Measurements from ENCODE around the gene TVP23B. TPM values are rescaled to one million over a fixed set of nuclear protein-coding genes. Genes with fewer than 3 reads are reported as not detected.
"Not testable (repeated sequence)": the region's sequence is repeated elsewhere in the genome, so short reads cannot be mapped to it uniquely, and the experiment has no call there.

TVP23B gene
- total and polyA plus RNA-seq, 2 donors from 2014 or later, result 20.9 to 35.3 TPM

GRCh38 chr17:18760221-18760620 is 20.8 kb upstream of the TVP23B start:
- FAIRE-seq; DNase-seq; H3K4me3 ChIP-seq (ENCODE audit: low read length in 3 of 3); H3K36me3 ChIP-seq (ENCODE audit: control insufficient read depth in 2 of 3, insufficient read depth in 3 of 3, low read length in 3 of 3); H3K27ac ChIP-seq (ENCODE audit: low read depth in 2 of 2, low read length in 2 of 2); H3K27me3 ChIP-seq (ENCODE audit: control insufficient read depth, insufficient read depth, low read length); H3K9ac ChIP-seq (ENCODE audit: low read length in 3 of 3); H3K9me3 ChIP-seq (ENCODE audit: control insufficient read depth in 2 of 3, insufficient read depth in 1 of 3, low read length in 3 of 3); intact Hi-C loops (cut with DNase I); H3K4me1 ChIP-seq (ENCODE audit: control insufficient read depth in 2 of 3, insufficient read depth in 2 of 3, low read depth in 1 of 3, low read length in 3 of 3): not testable (repeated sequence)

- H3K36me3 ChIP-seq (ENCODE audit: control insufficient read depth in 2 of 3, insufficient read depth in 3 of 3, low read length in 3 of 3); H3K9ac ChIP-seq (ENCODE audit: low read length in 3 of 3); H3K27ac ChIP-seq (ENCODE audit: low read depth in 2 of 2, low read length in 2 of 2); intact Hi-C loops (cut with DNase I); H3K9me3 ChIP-seq (ENCODE audit: control insufficient read depth in 2 of 3, insufficient read depth in 1 of 3, low read length in 3 of 3); DNase-seq; H3K4me1 ChIP-seq (ENCODE audit: control insufficient read depth in 2 of 3, insufficient read depth in 2 of 3, low read depth in 1 of 3, low read length in 3 of 3); H3K4me3 ChIP-seq (ENCODE audit: low read length in 3 of 3); H3K27me3 ChIP-seq (ENCODE audit: control insufficient read depth, insufficient read depth, low read length); FAIRE-seq: not testable (repeated sequence)
Observed at GRCh38 chr17:18770572-18770971, 10.4 kb upstream of the TVP23B start.

GRCh38 chr17:18771066-18771465 is 9.9 kb upstream of the TVP23B start:
- FAIRE-seq; H3K4me3 ChIP-seq (ENCODE audit: low read length in 3 of 3); H3K36me3 ChIP-seq (ENCODE audit: control insufficient read depth in 2 of 3, insufficient read depth in 3 of 3, low read length in 3 of 3); H3K27me3 ChIP-seq (ENCODE audit: control insufficient read depth, insufficient read depth, low read length); H3K9ac ChIP-seq (ENCODE audit: low read length in 3 of 3); H3K9me3 ChIP-seq (ENCODE audit: control insufficient read depth in 2 of 3, insufficient read depth in 1 of 3, low read length in 3 of 3); H3K4me1 ChIP-seq (ENCODE audit: control insufficient read depth in 2 of 3, insufficient read depth in 2 of 3, low read depth in 1 of 3, low read length in 3 of 3); intact Hi-C loops (cut with DNase I); H3K27ac ChIP-seq (ENCODE audit: low read depth in 2 of 2, low read length in 2 of 2): not testable (repeated sequence)
- DNase-seq, result peak in 2 of 5 donors; percentile 43 to 62

- FAIRE-seq (no peak), DNase-seq (no peak)
- Histone ChIP-seq H3K36me3 (ENCODE audit: control insufficient read depth in 2 of 3, insufficient read depth in 3 of 3, low read length in 3 of 3) (no peaks in the 10 kb centered on the region), H3K27ac (ENCODE audit: low read depth in 2 of 2, low read length in 2 of 2) (no peak overlapping the region), H3K9me3 (ENCODE audit: control insufficient read depth in 2 of 3, insufficient read depth in 1 of 3, low read length in 3 of 3) (peaks cover 0 to 1% (median 0%) of the 10 kb centered on the region in 3 donors), H3K4me1 (ENCODE audit: control insufficient read depth in 2 of 3, insufficient read depth in 2 of 3, low read depth in 1 of 3, low read length in 3 of 3) (no peaks in the 10 kb centered on the region), H3K4me3 (ENCODE audit: low read length in 3 of 3) (no peak overlapping the region), H3K9ac (ENCODE audit: low read length in 3 of 3) (no peak overlapping the region), H3K27me3 (ENCODE audit: control insufficient read depth, insufficient read depth, low read length) (no peaks in the 10 kb centered on the region)
- intact Hi-C loops (cut with DNase I), result no loop called here
- no peak for TF ChIP-seq CTCF (IDR thresholded peaks at IDR 0.05; ENCODE audit: borderline replicate concordance, extremely low read depth, insufficient read depth)
Observed at GRCh38 chr17:18772471-18772870, 8.5 kb upstream of the TVP23B start.

GRCh38 chr17:18781805-18782204 is 822 bp downstream of the TVP23B start:
- H3K9ac ChIP-seq (ENCODE audit: low read length in 3 of 3); H3K27ac ChIP-seq (ENCODE audit: low read depth in 2 of 2, low read length in 2 of 2); DNase-seq; H3K9me3 ChIP-seq (ENCODE audit: control insufficient read depth in 2 of 3, insufficient read depth in 1 of 3, low read length in 3 of 3); H3K27me3 ChIP-seq (ENCODE audit: control insufficient read depth, insufficient read depth, low read length); intact Hi-C loops (cut with DNase I); H3K36me3 ChIP-seq (ENCODE audit: control insufficient read depth in 2 of 3, insufficient read depth in 3 of 3, low read length in 3 of 3); FAIRE-seq; H3K4me1 ChIP-seq (ENCODE audit: control insufficient read depth in 2 of 3, insufficient read depth in 2 of 3, low read depth in 1 of 3, low read length in 3 of 3): not testable (repeated sequence)
- H3K4me3 ChIP-seq (ENCODE audit: low read length in 3 of 3), result peak overlapping the region in 1 of 3 donors; percentile 44

GRCh38 chr17:18785933-18786332 is 5.0 kb downstream of the TVP23B start:
- H3K4me1 ChIP-seq (ENCODE audit: control insufficient read depth in 2 of 3, insufficient read depth in 2 of 3, low read depth in 1 of 3, low read length in 3 of 3); H3K9me3 ChIP-seq (ENCODE audit: control insufficient read depth in 2 of 3, insufficient read depth in 1 of 3, low read length in 3 of 3); DNase-seq; FAIRE-seq; H3K4me3 ChIP-seq (ENCODE audit: low read length in 3 of 3); intact Hi-C loops (cut with DNase I); H3K27ac ChIP-seq (ENCODE audit: low read depth in 2 of 2, low read length in 2 of 2); H3K9ac ChIP-seq (ENCODE audit: low read length in 3 of 3); H3K36me3 ChIP-seq (ENCODE audit: control insufficient read depth in 2 of 3, insufficient read depth in 3 of 3, low read length in 3 of 3); H3K27me3 ChIP-seq (ENCODE audit: control insufficient read depth, insufficient read depth, low read length): not testable (repeated sequence)

- FAIRE-seq; H3K4me3 ChIP-seq (ENCODE audit: low read length in 3 of 3): not testable (repeated sequence)
Observed at GRCh38 chr17:18786890-18787289, 5.9 kb downstream of the TVP23B start.

GRCh38 chr17:18791402-18791801 is 10.4 kb downstream of the TVP23B start:
- H3K27ac ChIP-seq (ENCODE audit: low read depth in 2 of 2, low read length in 2 of 2); H3K4me1 ChIP-seq (ENCODE audit: control insufficient read depth in 2 of 3, insufficient read depth in 2 of 3, low read depth in 1 of 3, low read length in 3 of 3); H3K9ac ChIP-seq (ENCODE audit: low read length in 3 of 3); FAIRE-seq; intact Hi-C loops (cut with DNase I); H3K27me3 ChIP-seq (ENCODE audit: control insufficient read depth, insufficient read depth, low read length); H3K36me3 ChIP-seq (ENCODE audit: control insufficient read depth in 2 of 3, insufficient read depth in 3 of 3, low read length in 3 of 3); H3K9me3 ChIP-seq (ENCODE audit: control insufficient read depth in 2 of 3, insufficient read depth in 1 of 3, low read length in 3 of 3); DNase-seq; H3K4me3 ChIP-seq (ENCODE audit: low read length in 3 of 3): not testable (repeated sequence)

More at GRCh38 chr17:18786890-18787289, 5.9 kb downstream of the TVP23B start:
- H3K4me1 ChIP-seq (ENCODE audit: control insufficient read depth in 2 of 3, insufficient read depth in 2 of 3, low read depth in 1 of 3, low read length in 3 of 3); H3K9ac ChIP-seq (ENCODE audit: low read length in 3 of 3); intact Hi-C loops (cut with DNase I); H3K36me3 ChIP-seq (ENCODE audit: control insufficient read depth in 2 of 3, insufficient read depth in 3 of 3, low read length in 3 of 3); DNase-seq; H3K9me3 ChIP-seq (ENCODE audit: control insufficient read depth in 2 of 3, insufficient read depth in 1 of 3, low read length in 3 of 3); H3K27ac ChIP-seq (ENCODE audit: low read depth in 2 of 2, low read length in 2 of 2); H3K27me3 ChIP-seq (ENCODE audit: control insufficient read depth, insufficient read depth, low read length): not testable (repeated sequence)
